MM.1S (cell line): ENCODE data around the gene CA10.

ENCODE experiments used
- CTCF ChIP-seq: fragments of 300-600 bp; sonication (generic); IDR thresholded peaks from 2 replicates; pipeline ENCODE4 v1.5.1; 2016; ENCODE audit warnings: antibody characterized with exemption, low read length, mixed read lengths
- EZH2 ChIP-seq: fragments of 300-600 bp; sonication (generic); optimal IDR thresholded peaks from 2 replicates; pipeline ENCODE3; 2017; ENCODE audit warnings: low read depth, mild to moderate bottlenecking, antibody characterized with exemption, low read length, mixed read lengths
- EZH2phosphoT487 ChIP-seq: fragments of 300-600 bp; sonication (generic); IDR thresholded peaks from 2 replicates; pipeline ENCODE4 v1.6.1; 2018; ENCODE audit warnings: antibody characterized with exemption, low read length

GRCh38 chr17:51948128-51948527 is 210.4 kb downstream of the CA10 start:
- TF ChIP-seq CTCF (no peak), EZH2 (no peak), EZH2phosphoT487 (no peak)
